ENCODE measurements around the gene JUNB. TPM values are rescaled to one million over a fixed set of nuclear protein-coding genes. Genes with fewer than 3 reads are reported as not detected.

JUNB gene
- total and polyA plus RNA-seq, 2 of the 8 experiments (the other 6 are each of a cell fraction or from before 2014, with no cell fraction given) = 7.4 to 10.0 TPM

GRCh38 chr19:12788042-12788681 lies 3.1 kb upstream of the JUNB start (continued):
- TF ChIP-seq SAP30 (IDR thresholded peaks at IDR 0.05; ENCODE audit: insufficient read depth, insufficient replicate concordance, low read length) (no peak), CTCF (IDR thresholded peaks at IDR 0.05; ENCODE audit: control extremely low read depth in 1 of 3, insufficient read depth in 1 of 3, low read depth in 1 of 3, low read length in 3 of 3) (no peak), EP300 (IDR thresholded peaks at IDR 0.05; ENCODE audit: borderline replicate concordance in 1 of 2, low read depth in 2 of 2, low read length in 2 of 2) (no peak), ATF3 (IDR thresholded peaks at IDR 0.05; ENCODE audit: insufficient read depth, low read depth, low read length) (no peak)
